ENCODE data around the gene MSANTD1.

MSANTD1 gene

DNA sequence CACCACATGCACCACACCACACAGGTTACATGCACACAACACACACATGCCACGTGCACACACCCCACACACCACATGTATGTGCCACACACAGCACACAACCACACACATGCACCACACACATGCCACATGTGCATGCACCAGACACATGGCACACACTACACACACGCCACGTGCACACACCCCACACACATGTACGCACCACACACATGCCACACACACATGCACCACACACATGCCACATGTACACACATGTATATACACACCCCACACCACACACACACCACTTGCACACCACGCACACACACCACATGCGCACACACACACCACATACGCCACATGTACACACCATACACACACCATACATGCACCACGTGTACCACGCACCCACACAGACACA, 19.6 kb upstream of the MSANTD1 start:
- no peak for DNase-seq
- in situ Hi-C loops (cut with MboI; ENCODE audit: low pct_unique_long_range_greater_than_20kb, low sequenced_read_pairs): no loop called here

DNA sequence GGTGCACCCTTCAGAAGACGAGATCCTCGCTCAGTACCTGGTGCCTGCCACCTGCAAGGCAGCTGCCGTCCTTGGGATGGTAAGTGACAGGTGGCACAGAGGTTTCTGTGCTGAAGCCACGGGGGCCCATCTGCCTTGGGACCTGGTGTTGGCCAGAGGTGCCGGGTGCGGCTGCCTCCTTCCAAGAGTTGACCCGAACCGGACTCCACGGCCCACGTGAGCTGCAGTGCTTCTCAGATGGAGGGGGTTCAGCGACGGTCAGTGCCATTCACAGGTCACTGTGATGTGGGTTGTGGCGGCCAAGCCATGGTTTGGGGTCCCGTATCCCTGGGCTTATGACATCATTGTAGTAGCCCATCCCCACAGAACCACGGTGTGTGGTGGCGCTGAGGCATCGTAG, 19.0 kb upstream of the MSANTD1 start:
- no peak for DNase-seq
- in situ Hi-C loops (cut with MboI; ENCODE audit: low pct_unique_long_range_greater_than_20kb, low sequenced_read_pairs): no loop called here

GRCh38 chr4:3231471-3231870, 17.5 kb upstream of the MSANTD1 start:
- in situ Hi-C loops (cut with MboI; ENCODE audit: low pct_unique_long_range_greater_than_20kb, low sequenced_read_pairs): no loop called here
- DNase-seq: no peak

GRCh38 chr4:3232001-3232400, 17.0 kb upstream of the MSANTD1 start:
- DNase-seq: no peak
- in situ Hi-C loops (cut with MboI; ENCODE audit: low pct_unique_long_range_greater_than_20kb, low sequenced_read_pairs): no loop called here

DNA sequence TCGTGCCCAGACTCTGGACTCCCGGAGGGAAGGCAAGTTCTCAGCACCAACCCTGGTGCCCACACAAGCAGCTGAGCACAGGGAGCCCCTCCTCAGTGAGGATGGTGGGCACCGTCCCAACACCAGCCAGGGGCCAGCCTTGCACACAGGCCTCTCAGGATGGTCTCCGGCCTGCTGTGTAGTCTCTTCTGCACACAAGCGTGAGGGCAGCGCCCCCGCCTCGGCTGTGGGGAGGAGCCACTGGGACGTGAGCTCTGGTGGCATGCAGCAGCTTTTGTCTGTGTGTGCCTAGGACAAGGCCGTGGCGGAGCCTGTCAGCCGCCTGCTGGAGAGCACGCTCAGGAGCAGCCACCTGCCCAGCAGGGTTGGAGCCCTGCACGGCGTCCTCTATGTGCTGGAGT, 16.1 kb upstream of the MSANTD1 start:
- no peak for DNase-seq
- in situ Hi-C loops (cut with MboI; ENCODE audit: low pct_unique_long_range_greater_than_20kb, low sequenced_read_pairs): no loop called here

DNA sequence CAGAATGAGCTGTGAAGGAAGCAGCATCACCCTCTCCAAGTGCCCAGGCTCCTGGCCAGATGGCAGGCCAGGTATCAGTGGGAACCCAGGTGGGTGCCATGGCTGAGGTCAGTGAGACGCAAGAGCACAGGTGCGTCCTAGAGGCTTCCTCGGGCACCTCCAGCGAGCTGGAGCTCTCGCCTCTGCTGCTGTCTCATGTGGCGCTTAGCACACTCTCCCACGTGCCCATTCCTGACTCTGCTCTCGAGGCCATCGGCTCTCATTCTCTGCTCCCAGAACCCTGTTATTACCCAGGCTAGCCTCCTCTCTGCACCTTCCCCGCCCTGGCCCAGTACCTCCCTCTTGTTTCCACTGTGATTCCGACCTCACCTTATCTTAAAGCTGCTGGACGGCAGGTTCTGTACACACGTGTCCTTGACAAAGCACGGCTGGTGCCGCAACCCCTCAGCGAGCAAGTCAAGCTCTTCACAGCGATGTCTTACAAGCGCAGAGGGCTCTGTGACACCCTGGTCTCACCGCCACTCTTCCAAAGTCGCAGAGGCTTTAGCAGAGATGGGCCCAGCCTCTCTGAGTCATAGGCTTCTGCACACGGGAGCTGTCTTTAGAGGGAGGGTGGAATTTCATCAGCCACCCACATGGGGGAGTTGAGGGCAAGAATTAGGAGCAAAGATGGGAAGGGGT, 15.4 kb upstream of the MSANTD1 start:
- in situ Hi-C loops (cut with MboI; ENCODE audit: low pct_unique_long_range_greater_than_20kb, low sequenced_read_pairs): no loop called here
- no peak for DNase-seq

GRCh38 chr4:3234171-3235029, 14.6 kb upstream of the MSANTD1 start:
- DNase-seq: no peak
- in situ Hi-C loops (cut with MboI; ENCODE audit: low pct_unique_long_range_greater_than_20kb, low sequenced_read_pairs): no loop called here

DNA sequence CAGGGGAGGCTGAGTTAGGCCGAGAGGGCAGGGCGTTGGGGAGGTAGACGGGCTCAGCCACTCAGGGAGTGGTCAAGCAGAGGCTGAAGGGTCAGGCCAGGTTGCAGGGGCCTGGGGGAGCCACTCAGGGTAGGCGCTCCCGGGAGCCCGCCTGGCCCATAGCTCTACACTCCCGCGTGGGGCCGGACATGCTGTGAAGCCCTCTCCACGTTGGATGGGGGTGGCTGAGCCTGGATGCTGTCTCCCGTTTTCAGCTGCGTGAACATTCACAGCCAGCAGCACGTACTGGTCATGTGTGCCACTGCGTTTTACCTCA, 14.0 kb upstream of the MSANTD1 start:
- no peak for DNase-seq
- in situ Hi-C loops (cut with MboI; ENCODE audit: low pct_unique_long_range_greater_than_20kb, low sequenced_read_pairs): no loop called here

DNA sequence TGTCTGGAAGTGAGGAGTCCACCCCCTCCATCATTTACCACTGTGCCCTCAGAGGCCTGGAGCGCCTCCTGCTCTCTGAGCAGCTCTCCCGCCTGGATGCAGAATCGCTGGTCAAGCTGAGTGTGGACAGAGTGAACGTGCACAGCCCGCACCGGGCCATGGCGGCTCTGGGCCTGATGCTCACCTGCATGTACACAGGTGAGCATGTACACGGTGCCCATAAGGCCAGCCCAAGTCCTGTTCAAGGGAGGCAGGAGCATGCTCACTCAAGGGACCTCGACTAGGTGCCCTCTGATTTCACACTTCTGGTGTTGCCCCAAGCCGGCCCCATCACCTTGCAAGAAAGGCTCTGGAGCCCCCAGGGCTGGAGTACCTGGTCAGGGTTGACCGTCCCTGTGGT, 13.4 kb upstream of the MSANTD1 start:
- no peak for DNase-seq
- in situ Hi-C loops (cut with MboI; ENCODE audit: low pct_unique_long_range_greater_than_20kb, low sequenced_read_pairs): no loop called here

DNA sequence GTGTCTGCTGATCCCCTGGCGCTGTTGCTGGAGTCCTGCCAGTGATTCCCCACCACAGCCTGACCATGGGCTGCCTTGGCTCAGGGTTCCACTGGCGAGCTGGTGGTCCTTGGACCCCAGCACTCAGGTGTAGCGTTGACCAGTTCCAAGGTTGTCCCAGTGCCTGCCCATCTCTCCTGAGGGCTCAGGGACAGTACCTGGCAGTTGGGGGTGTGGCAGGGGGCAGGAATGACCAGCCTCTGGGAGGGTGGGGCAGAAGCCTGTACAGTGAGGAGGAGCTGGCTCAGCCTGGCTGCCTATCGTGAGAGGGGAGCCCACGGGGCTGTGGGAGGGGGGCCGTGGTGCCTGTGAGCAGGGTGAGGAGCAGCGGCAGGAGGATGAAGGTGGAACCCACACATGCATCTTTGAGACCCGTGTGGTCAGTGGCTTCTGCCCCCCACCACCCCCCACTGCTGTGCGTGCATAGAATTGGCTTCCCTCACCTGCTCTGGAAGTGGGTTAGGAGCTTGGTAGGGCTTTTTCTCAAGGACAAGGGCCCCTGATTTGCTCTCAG, 12.6 kb upstream of the MSANTD1 start:
- in situ Hi-C loops (cut with MboI; ENCODE audit: low pct_unique_long_range_greater_than_20kb, low sequenced_read_pairs): no loop called here
- DNase-seq: no peak

GRCh38 chr4:3237266-3237665, 11.7 kb upstream of the MSANTD1 start:
- in situ Hi-C loops (cut with MboI; ENCODE audit: low pct_unique_long_range_greater_than_20kb, low sequenced_read_pairs): no loop called here

DNA sequence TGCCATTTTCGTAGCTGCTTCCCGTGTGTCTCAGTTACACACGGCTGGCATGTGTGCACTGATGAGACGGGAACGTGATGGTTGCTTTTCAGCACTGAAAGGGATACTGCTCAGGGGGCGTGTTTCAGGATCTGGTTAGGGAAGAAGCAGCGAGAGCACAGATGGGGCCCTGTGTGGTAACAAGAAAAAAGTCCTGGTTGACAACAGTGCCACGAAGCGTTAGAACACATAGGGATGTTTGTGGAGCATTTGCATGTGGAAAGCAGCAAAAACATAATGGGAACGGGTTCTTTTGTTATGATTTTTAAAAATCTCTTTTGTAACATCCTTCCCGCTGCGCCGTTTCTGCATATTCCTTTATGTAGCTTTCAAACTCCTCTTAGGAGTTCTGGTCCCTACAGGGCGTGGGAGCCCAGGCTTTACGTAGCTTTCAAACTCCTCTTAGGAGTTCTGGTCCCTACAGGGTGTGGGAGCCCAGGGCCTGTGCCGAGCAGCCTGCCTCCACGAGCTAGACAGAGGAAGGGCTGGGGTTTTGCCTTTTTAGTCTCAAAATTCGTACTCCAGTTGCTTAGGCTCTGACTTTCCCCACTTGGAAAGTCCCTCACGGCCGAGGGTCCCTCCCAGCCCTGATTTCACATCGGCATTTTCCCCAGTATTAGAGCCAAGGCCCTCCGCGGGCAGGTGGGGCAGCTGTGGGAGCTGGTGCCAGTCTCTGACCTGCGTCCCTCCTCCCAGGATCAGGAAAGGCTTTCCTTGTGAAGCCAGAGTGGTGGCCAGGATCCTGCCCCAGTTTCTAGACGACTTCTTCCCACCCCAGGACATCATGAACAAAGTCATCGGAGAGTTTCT, 11.0 kb upstream of the MSANTD1 start:
- in situ Hi-C loops (cut with MboI; ENCODE audit: low pct_unique_long_range_greater_than_20kb, low sequenced_read_pairs): no loop called here
- no peak for DNase-seq

More at GRCh38 chr4:3237266-3237665, 11.7 kb upstream of the MSANTD1 start:
- DNase-seq: no peak

DNA sequence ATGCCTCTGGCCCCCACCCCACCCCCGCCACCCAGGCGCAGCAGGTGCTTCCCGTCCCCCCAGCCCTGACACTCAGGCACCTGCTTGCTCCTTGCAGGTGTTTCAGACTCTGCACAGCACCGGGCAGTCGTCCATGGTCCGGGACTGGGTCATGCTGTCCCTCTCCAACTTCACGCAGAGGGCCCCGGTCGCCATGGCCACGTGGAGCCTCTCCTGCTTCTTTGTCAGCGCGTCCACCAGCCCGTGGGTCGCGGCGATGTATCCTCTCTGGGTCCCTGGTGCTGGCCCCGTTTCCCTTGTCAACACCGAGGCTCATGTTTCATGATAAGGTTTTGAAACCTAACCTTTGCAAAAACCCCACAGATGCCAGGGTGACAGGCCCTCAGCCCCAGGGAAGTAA, 10.2 kb upstream of the MSANTD1 start:
- in situ Hi-C loops (cut with MboI; ENCODE audit: low pct_unique_long_range_greater_than_20kb, low sequenced_read_pairs): no loop called here
- DNase-seq: no peak

DNA sequence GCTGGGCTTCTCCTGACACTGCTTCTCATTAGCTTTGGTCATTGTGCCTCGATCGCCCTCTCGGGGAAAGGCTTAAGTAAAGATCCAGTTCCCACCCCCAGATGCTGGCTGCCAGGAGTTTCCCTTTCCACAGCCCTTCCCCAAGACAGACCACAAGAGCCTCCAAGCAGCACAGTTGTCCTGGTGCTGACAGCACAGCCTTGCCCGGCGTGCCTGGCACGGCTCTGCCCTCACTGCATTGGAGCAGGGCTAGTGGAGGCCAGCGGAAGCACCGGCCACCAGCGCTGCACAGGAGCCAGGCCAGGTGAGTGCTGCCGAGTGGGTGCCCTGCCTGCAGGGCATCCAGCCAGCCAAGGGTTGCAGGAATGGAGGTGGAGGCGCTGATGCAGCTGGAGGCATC, 9.7 kb upstream of the MSANTD1 start:
- in situ Hi-C loops (cut with MboI; ENCODE audit: low pct_unique_long_range_greater_than_20kb, low sequenced_read_pairs): no loop called here
- no peak for DNase-seq

DNA sequence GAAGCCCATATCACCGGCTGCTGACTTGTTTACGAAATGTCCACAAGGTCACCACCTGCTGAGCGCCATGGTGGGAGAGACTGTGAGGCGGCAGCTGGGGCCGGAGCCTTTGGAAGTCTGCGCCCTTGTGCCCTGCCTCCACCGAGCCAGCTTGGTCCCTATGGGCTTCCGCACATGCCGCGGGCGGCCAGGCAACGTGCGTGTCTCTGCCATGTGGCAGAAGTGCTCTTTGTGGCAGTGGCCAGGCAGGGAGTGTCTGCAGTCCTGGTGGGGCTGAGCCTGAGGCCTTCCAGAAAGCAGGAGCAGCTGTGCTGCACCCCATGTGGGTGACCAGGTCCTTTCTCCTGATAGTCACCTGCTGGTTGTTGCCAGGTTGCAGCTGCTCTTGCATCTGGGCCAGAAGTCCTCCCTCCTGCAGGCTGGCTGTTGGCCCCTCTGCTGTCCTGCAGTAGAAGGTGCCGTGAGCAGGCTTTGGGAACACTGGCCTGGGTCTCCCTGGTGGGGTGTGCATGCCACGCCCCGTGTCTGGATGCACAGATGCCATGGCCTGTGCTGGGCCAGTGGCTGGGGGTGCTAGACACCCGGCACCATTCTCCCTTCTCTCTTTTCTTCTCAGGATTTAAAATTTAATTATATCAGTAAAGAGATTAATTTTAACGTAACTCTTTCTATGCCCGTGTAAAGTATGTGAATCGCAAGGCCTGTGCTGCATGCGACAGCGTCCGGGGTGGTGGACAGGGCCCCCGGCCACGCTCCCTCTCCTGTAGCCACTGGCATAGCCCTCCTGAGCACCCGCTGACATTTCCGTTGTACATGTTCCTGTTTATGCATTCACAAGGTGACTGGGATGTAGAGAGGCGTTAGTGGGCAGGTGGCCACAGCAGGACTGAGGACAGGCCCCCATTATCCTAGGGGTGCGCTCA, 8.7 kb upstream of the MSANTD1 start:
- in situ Hi-C loops (cut with MboI; ENCODE audit: low pct_unique_long_range_greater_than_20kb, low sequenced_read_pairs): no loop called here
- no peak for DNase-seq

- DNase-seq: no peak
- in situ Hi-C loops (cut with MboI; ENCODE audit: low pct_unique_long_range_greater_than_20kb, low sequenced_read_pairs): no loop called here
Measured at GRCh38 chr4:3240936-3241522, 7.9 kb upstream of the MSANTD1 start.

DNA sequence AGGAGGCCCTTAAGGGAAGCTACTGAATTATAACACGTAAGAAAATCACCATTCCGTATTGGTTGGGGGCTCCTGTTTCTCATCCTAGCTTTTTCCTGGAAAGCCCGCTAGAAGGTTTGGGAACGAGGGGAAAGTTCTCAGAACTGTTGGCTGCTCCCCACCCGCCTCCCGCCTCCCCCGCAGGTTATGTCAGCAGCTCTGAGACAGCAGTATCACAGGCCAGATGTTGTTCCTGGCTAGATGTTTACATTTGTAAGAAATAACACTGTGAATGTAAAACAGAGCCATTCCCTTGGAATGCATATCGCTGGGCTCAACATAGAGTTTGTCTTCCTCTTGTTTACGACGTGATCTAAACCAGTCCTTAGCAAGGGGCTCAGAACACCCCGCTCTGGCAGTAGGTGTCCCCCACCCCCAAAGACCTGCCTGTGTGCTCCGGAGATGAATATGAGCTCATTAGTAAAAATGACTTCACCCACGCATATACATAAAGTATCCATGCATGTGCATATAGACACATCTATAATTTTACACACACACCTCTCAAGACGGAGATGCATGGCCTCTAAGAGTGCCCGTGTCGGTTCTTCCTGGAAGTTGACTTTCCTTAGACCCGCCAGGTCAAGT, 6.9 kb upstream of the MSANTD1 start:
- DNase-seq: no peak
- in situ Hi-C loops (cut with MboI; ENCODE audit: low pct_unique_long_range_greater_than_20kb, low sequenced_read_pairs): no loop called here

DNA sequence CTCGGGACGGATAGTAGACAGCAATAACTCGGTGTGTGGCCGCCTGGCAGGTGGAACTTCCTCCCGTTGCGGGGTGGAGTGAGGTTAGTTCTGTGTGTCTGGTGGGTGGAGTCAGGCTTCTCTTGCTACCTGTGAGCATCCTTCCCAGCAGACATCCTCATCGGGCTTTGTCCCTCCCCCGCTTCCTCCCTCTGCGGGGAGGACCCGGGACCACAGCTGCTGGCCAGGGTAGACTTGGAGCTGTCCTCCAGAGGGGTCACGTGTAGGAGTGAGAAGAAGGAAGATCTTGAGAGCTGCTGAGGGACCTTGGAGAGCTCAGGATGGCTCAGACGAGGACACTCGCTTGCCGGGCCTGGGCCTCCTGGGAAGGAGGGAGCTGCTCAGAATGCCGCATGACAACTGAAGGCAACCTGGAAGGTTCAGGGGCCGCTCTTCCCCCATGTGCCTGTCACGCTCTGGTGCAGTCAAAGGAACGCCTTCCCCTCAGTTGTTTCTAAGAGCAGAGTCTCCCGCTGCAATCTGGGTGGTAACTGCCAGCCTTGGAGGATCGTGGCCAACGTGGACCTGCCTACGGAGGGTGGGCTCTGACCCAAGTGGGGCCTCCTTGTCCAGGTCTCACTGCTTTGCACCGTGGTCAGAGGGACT, 5.7 kb upstream of the MSANTD1 start:
- no peak for DNase-seq
- in situ Hi-C loops (cut with MboI; ENCODE audit: low pct_unique_long_range_greater_than_20kb, low sequenced_read_pairs): no loop called here
